AG04450 (cell line): ENCODE measurements around the gene SHC3. TPM values are rescaled to one million over a fixed set of nuclear protein-coding genes. Genes with fewer than 3 reads are reported as not detected.

ENCODE experiments used
- CTCF ChIA-PET: fragments of 300-600, 350-600 bp; formaldehyde crosslinking; extraction: SDS; loops from one replicate; lab custom pipeline; 2022; ENCODE audit warnings: antibody characterized with exemption, inconsistent platforms; lab: Charles Lee
- POLR2A ChIA-PET: fragments of 350-600 bp; formaldehyde crosslinking; extraction: SDS; loops from one replicate; lab custom pipeline; 2021; ENCODE audit warnings: antibody characterized with exemption, inconsistent platforms; lab: Yijun Ruan, JAX
- DNase-seq: peaks from one replicate; pipeline ENCODE4 v3.0.0-alpha.2; 2011; ENCODE audit warnings: low read depth, low spot score
- H3K27ac ChIP-seq: one replicate; pipeline ENCODE4 v1.5.1; 2012; ENCODE audit warnings: low read depth, low read length, control low read depth
- H3K27me3 ChIP-seq: one replicate; pipeline ENCODE4 v1.6.0; 2012; ENCODE audit warnings: low read length; ENCODE audit not compliant: control insufficient read depth, insufficient read depth
- H3K4me3 ChIP-seq: 2 replicates; pipeline ENCODE4 v1.5.1; 2011; ENCODE audit warnings: mild to moderate bottlenecking, low read depth, low read length, control low read depth
- H3K9me3 ChIP-seq: 2 replicates; pipeline ENCODE4 v1.5.1; 2012; ENCODE audit warnings: low read length; ENCODE audit not compliant: control insufficient read depth, insufficient read depth
- CTCF ChIP-seq: IDR thresholded peaks from 2 replicates; pipeline ENCODE4 v1.5.1; 2011; ENCODE audit warnings: low read depth, low read length, control low read depth, inconsistent platforms
- polyA plus RNA-seq: library from polyadenylated mRNA; depleted of rRNA; stranded (reverse); fragments of >200 nt; gene quantifications from 2 replicates; pipeline ENCODE4 v1.2.3, GENCODE V29; 2011

The SHC3 gene
- polyA plus RNA-seq, 1 experiment: 4.3 TPM

GRCh38 chr9:89153232-89154017 is 25.2 kb downstream of the SHC3 start:
- Histone ChIP-seq H3K4me3 (no peak overlapping the region), H3K9me3 (no peaks in the 10 kb centered on the region), H3K27ac (peak overlapping the region; percentile 97), H3K27me3 (no peaks in the 10 kb centered on the region)
- ChIA-PET POLR2A (interaction anchor here (0.6 to 2.2 kb wide), 4 partner anchors 15 to 26 kb away, joined by 3 to 23 read pairs (median 4); partner anchors contain the start of gene SHC3), CTCF (interaction anchor here (2.1 kb wide), 1 partner anchor 15 kb away, joined by 6 read pairs; no protein-coding TSS in a partner anchor)
- no peak for TF ChIP-seq CTCF
- no peak for DNase-seq

- CTCF ChIA-PET: no interaction called here
Observed at GRCh38 chr9:89149726-89150125, 28.9 kb downstream of the SHC3 start.

GRCh38 chr9:89145097-89145496 is 33.5 kb downstream of the SHC3 start:
- Histone ChIP-seq H3K27me3 (no peaks in the 10 kb centered on the region), H3K27ac (no peak overlapping the region), H3K4me3 (no peak overlapping the region), H3K9me3 (no peaks in the 10 kb centered on the region)
- ChIA-PET CTCF (no interaction called here), POLR2A (no interaction called here)
- TF ChIP-seq CTCF: no peak
- no peak for DNase-seq

More at GRCh38 chr9:89149726-89150125, 28.9 kb downstream of the SHC3 start:
- Histone ChIP-seq H3K4me3 (no peak overlapping the region), H3K27me3 (no peaks in the 10 kb centered on the region), H3K27ac (no peak overlapping the region), H3K9me3 (no peaks in the 10 kb centered on the region)
- POLR2A ChIA-PET: no interaction called here
- no peak for DNase-seq
- TF ChIP-seq CTCF: no peak

GRCh38 chr9:89144238-89144637 is 34.4 kb downstream of the SHC3 start:
- H3K9me3 ChIP-seq: no peaks in the 10 kb centered on the region
- no peak overlapping the region for H3K4me3 ChIP-seq
- ChIA-PET CTCF (no interaction called here), POLR2A (no interaction called here)
- H3K27ac ChIP-seq: no peak overlapping the region
- no peak for DNase-seq
- no peak for TF ChIP-seq CTCF
- H3K27me3 ChIP-seq: no peaks in the 10 kb centered on the region

- CTCF ChIA-PET: no interaction called here
- H3K27me3 ChIP-seq: no peaks in the 10 kb centered on the region
- DNase-seq: no peak
- no peak for TF ChIP-seq CTCF
- H3K9me3 ChIP-seq: no peaks in the 10 kb centered on the region
- POLR2A ChIA-PET: no interaction called here
- no peak overlapping the region for H3K27ac ChIP-seq
- H3K4me3 ChIP-seq: no peak overlapping the region
Observed at GRCh38 chr9:89143266-89143665, 35.4 kb downstream of the SHC3 start.
